Glutamatergic neuron (in vitro differentiated cells): ENCODE measurements around the gene C1QTNF5. TPM values are rescaled to one million over a fixed set of nuclear protein-coding genes. Genes with fewer than 3 reads are reported as not detected.
A peak's percentile ranks its signal among the peaks of the same experiment; 100 is the strongest.

ENCODE experiments used
- DNase-seq: peaks from one replicate; pipeline ENCODE4 v3.0.0; 2022
- H3K27ac Mint-ChIP-seq: one replicate; pipeline ENCODE4 v1.8.0; 2020; ENCODE audit warnings: mild to moderate bottlenecking, mixed read lengths, inconsistent platforms; ENCODE audit not compliant: unreplicated experiment
- H3K27me3 Mint-ChIP-seq: one replicate; pipeline ENCODE4 v1.8.0; 2020; ENCODE audit warnings: mild to moderate bottlenecking, moderate library complexity, mixed read lengths, inconsistent platforms; ENCODE audit not compliant: unreplicated experiment
- H3K36me3 Mint-ChIP-seq: one replicate; pipeline ENCODE4 v1.8.0; 2020; ENCODE audit warnings: mild to moderate bottlenecking, mixed read lengths, inconsistent platforms; ENCODE audit not compliant: unreplicated experiment
- H3K4me1 Mint-ChIP-seq: one replicate; pipeline ENCODE4 v1.8.0; 2020; ENCODE audit warnings: mild to moderate bottlenecking, low read depth, mixed read lengths, inconsistent platforms; ENCODE audit not compliant: unreplicated experiment
- H3K4me3 Mint-ChIP-seq: one replicate; pipeline ENCODE4 v1.8.0; 2020; ENCODE audit warnings: mild to moderate bottlenecking, mixed read lengths, inconsistent platforms; ENCODE audit not compliant: unreplicated experiment
- H3K9me3 Mint-ChIP-seq: one replicate; pipeline ENCODE4 v1.8.0; 2020; ENCODE audit warnings: mild to moderate bottlenecking, moderate library complexity, mixed read lengths, inconsistent platforms; ENCODE audit not compliant: unreplicated experiment
- total RNA-seq: library from RNA; stranded (reverse); fragmentation: NEBNext Ultra II Directional; extraction: Animal tissue kit (Norgen Biotek cat#: 25700); gene quantifications from one replicate; pipeline ENCODE4 v1.2.1, GENCODE V29; 2021; ENCODE audit not compliant: unreplicated experiment
- TF ChIP-seq, protein P1 (sequence below): fragments of 200-600 bp; sonication (generic); IDR thresholded peaks from one replicate; pipeline ENCODE4 v1.5.0; 2021; ENCODE audit not compliant: partially characterized antibody, unreplicated experiment

The C1QTNF5 gene
- total RNA-seq, 1 donor from 2014 or later = 0.32 TPM

- TF ChIP-seq, protein P1, sequence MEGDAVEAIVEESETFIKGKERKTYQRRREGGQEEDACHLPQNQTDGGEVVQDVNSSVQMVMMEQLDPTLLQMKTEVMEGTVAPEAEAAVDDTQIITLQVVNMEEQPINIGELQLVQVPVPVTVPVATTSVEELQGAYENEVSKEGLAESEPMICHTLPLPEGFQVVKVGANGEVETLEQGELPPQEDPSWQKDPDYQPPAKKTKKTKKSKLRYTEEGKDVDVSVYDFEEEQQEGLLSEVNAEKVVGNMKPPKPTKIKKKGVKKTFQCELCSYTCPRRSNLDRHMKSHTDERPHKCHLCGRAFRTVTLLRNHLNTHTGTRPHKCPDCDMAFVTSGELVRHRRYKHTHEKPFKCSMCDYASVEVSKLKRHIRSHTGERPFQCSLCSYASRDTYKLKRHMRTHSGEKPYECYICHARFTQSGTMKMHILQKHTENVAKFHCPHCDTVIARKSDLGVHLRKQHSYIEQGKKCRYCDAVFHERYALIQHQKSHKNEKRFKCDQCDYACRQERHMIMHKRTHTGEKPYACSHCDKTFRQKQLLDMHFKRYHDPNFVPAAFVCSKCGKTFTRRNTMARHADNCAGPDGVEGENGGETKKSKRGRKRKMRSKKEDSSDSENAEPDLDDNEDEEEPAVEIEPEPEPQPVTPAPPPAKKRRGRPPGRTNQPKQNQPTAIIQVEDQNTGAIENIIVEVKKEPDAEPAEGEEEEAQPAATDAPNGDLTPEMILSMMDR = no peak
- H3K9me3 Mint-ChIP-seq = peaks cover 1% of the 10 kb centered on the region
- H3K4me3 Mint-ChIP-seq = no peak overlapping the region
- H3K27ac Mint-ChIP-seq = no peak overlapping the region
- peaks cover 8% of the 10 kb centered on the region for H3K4me1 Mint-ChIP-seq
- no peak for DNase-seq
- H3K36me3 Mint-ChIP-seq = no peaks in the 10 kb centered on the region
- no peaks in the 10 kb centered on the region for H3K27me3 Mint-ChIP-seq
Observed at GRCh38 chr11:119322921-119323531, 17.7 kb downstream of the C1QTNF5 start.

DNA sequence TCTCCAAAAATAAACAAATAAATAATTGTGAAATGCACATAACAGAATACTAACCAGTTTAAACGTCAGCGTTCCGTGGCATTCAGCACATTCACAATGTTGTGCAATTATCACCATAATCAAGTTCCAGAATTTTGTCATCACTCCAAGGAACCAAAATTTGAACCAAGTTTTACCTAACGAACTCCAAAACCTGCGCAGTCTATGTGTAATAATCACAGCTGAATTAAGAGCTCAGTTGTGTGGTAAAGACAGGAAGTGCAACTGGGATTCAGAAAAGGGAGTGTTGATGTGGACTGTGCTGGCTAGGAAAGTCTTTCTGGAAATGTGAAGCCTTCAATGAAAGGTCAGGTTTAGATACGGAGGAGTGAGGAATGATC is 18.3 kb downstream of the C1QTNF5 start:
- Mint-ChIP-seq H3K4me1 (peaks cover 8% of the 10 kb centered on the region), H3K27me3 (peaks cover 2% of the 10 kb centered on the region), H3K4me3 (no peak overlapping the region), H3K36me3 (no peaks in the 10 kb centered on the region), H3K9me3 (peaks cover 1% of the 10 kb centered on the region), H3K27ac (no peak overlapping the region)
- DNase-seq = no peak
- TF ChIP-seq, protein P1 = no peak

GRCh38 chr11:119320776-119321524 is 19.7 kb downstream of the C1QTNF5 start:
- H3K27ac Mint-ChIP-seq = no peak overlapping the region

DNA sequence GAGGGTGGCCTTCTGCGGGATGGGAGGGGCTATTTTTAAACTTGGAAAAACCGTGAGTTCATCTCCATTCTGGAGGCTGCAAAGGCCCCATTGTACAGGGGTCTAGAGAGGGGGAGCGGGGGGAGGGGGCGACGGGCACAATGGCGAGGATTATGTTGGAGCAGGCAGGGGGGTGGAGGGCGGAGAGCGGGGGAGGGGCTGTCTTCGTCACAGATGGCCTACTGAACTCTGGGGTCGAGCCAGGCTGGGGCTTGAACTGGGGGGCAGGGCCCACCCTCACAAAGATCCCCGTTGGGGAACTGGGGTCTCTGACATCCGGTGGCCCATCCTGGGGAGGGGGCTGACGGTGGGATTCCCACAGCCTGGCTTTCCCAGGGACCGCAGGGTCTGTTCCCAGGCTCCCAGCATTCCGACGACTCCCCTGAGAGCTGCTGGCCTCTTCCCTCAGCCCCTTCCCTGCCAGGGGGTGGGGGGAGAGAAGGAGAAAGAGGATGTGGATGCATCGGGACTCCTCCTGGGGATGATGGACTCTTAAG is 20.4 kb downstream of the C1QTNF5 start:
- peaks cover 1% of the 10 kb centered on the region for H3K9me3 Mint-ChIP-seq
- no peaks in the 10 kb centered on the region for H3K36me3 Mint-ChIP-seq
- no peak overlapping the region for H3K27ac Mint-ChIP-seq
- peaks cover 2% of the 10 kb centered on the region for H3K27me3 Mint-ChIP-seq
- DNase-seq = peak; percentile 54
- TF ChIP-seq, protein P1 = no peak
- peaks cover 8% of the 10 kb centered on the region for H3K4me1 Mint-ChIP-seq
- peak overlapping the region; percentile 46 for H3K4me3 Mint-ChIP-seq

More at GRCh38 chr11:119320776-119321524, 19.7 kb downstream of the C1QTNF5 start:
- TF ChIP-seq, protein P1 = no peak
- Mint-ChIP-seq H3K36me3 (no peaks in the 10 kb centered on the region), H3K4me1 (peaks cover 8% of the 10 kb centered on the region), H3K4me3 (peak overlapping the region; percentile 83), H3K27me3 (peaks cover 2% of the 10 kb centered on the region), H3K9me3 (peaks cover 1% of the 10 kb centered on the region)
- DNase-seq = peak; percentile 66
